Measurements from ENCODE around the gene PLXDC2. TPM values are rescaled to one million over a fixed set of nuclear protein-coding genes. Genes with fewer than 3 reads are reported as not detected.

PLXDC2 gene
- total RNA-seq, 1 donor from 2014 or later = 73.1 TPM

DNA sequence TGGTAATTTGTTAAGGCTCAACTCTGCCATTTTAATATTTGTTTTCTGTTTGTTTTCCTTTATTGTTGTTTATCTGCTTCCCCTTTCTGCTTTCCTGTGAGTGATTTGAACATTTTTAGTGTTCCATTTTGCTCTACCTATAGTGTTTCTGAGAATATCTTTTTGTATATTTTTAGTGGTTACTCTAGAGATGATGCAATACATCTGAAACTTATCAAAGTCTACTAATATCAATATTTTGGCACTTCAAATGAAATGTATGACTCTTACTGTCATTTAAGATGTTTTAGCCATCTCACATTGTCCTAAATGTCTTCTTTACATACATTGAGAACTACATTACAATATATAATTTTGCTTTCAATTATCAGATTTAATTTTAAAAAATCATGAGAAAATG, 98.9 kb downstream of the PLXDC2 start:
- Mint-ChIP-seq H3K36me3 (ENCODE audit: low read depth, unreplicated experiment) (peaks cover 7% of the 10 kb centered on the region), H3K4me3 (ENCODE audit: unreplicated experiment) (no peak overlapping the region), H3K27me3 (ENCODE audit: unreplicated experiment) (no peaks in the 10 kb centered on the region), H3K27ac (ENCODE audit: unreplicated experiment) (no peak overlapping the region), H3K4me1 (ENCODE audit: unreplicated experiment) (peaks cover 10% of the 10 kb centered on the region), H3K9me3 (ENCODE audit: unreplicated experiment) (no peaks in the 10 kb centered on the region)
- no peak for TF ChIP-seq CTCF (IDR thresholded peaks at IDR 0.05; ENCODE audit: unreplicated experiment)
- DNase-seq (ENCODE audit: low spot score) = no peak

- peaks cover 10% of the 10 kb centered on the region for H3K4me1 Mint-ChIP-seq (ENCODE audit: unreplicated experiment)
- H3K27ac Mint-ChIP-seq (ENCODE audit: unreplicated experiment) = no peak overlapping the region
- DNase-seq (ENCODE audit: low spot score) = no peak
- H3K36me3 Mint-ChIP-seq (ENCODE audit: low read depth, unreplicated experiment) = peaks cover 7% of the 10 kb centered on the region
- no peaks in the 10 kb centered on the region for H3K27me3 Mint-ChIP-seq (ENCODE audit: unreplicated experiment)
- no peak overlapping the region for H3K4me3 Mint-ChIP-seq (ENCODE audit: unreplicated experiment)
- no peaks in the 10 kb centered on the region for H3K9me3 Mint-ChIP-seq (ENCODE audit: unreplicated experiment)
- TF ChIP-seq CTCF (IDR thresholded peaks at IDR 0.05; ENCODE audit: unreplicated experiment) = no peak
Observed at GRCh38 chr10:19915816-19916215, 99.6 kb downstream of the PLXDC2 start.

DNA sequence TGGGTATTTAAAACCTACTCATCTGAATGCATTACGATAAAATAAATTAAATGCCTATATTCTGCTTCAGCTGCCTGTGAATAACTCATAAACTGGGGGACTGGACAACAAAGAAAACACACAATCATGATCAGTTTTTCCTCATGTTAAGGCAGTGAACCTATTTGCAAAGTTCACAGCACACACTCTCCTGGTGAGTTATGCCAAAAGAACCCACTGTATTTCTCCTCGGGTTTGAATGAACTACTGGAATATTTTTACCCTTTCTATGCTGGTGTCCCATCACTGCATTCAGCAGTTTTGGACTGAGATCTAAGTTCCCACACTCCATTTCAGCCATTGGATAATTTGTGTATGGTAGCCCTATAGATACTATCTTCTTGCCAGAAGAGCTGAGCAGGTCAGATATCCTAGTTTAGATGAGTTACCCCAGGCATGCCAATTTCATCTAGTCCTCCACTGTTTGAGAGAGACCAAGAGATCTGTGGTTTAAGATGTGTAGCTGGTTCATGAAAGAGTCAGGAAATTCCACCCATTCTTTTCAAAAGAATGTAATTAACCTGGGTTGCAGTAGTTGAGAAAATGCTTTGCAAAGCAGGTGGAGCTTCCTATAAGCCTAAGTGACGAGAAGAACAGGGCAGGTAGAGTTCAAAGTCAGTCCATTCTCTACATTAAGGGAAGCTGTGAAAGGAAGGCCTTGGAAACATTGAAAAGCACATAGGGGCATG, 101.7 kb downstream of the PLXDC2 start:
- no peaks in the 10 kb centered on the region for H3K27me3 Mint-ChIP-seq (ENCODE audit: unreplicated experiment)
- H3K36me3 Mint-ChIP-seq (ENCODE audit: low read depth, unreplicated experiment) = peaks cover 7% of the 10 kb centered on the region
- no peak overlapping the region for H3K27ac Mint-ChIP-seq (ENCODE audit: unreplicated experiment)
- H3K4me3 Mint-ChIP-seq (ENCODE audit: unreplicated experiment) = no peak overlapping the region
- no peaks in the 10 kb centered on the region for H3K9me3 Mint-ChIP-seq (ENCODE audit: unreplicated experiment)
- DNase-seq (ENCODE audit: low spot score) = no peak
- peaks cover 12% of the 10 kb centered on the region for H3K4me1 Mint-ChIP-seq (ENCODE audit: unreplicated experiment)
- TF ChIP-seq CTCF (IDR thresholded peaks at IDR 0.05; ENCODE audit: unreplicated experiment) = no peak

GRCh38 chr10:19918794-19919193, 102.6 kb downstream of the PLXDC2 start:
- peaks cover 7% of the 10 kb centered on the region for H3K36me3 Mint-ChIP-seq (ENCODE audit: low read depth, unreplicated experiment)
- H3K9me3 Mint-ChIP-seq (ENCODE audit: unreplicated experiment) = no peaks in the 10 kb centered on the region
- H3K4me1 Mint-ChIP-seq (ENCODE audit: unreplicated experiment) = peaks cover 9% of the 10 kb centered on the region
- no peak for DNase-seq (ENCODE audit: low spot score)
- no peak overlapping the region for H3K27ac Mint-ChIP-seq (ENCODE audit: unreplicated experiment)
- TF ChIP-seq CTCF (IDR thresholded peaks at IDR 0.05; ENCODE audit: unreplicated experiment) = no peak
- H3K27me3 Mint-ChIP-seq (ENCODE audit: unreplicated experiment) = no peaks in the 10 kb centered on the region
- H3K4me3 Mint-ChIP-seq (ENCODE audit: unreplicated experiment) = no peak overlapping the region

DNA sequence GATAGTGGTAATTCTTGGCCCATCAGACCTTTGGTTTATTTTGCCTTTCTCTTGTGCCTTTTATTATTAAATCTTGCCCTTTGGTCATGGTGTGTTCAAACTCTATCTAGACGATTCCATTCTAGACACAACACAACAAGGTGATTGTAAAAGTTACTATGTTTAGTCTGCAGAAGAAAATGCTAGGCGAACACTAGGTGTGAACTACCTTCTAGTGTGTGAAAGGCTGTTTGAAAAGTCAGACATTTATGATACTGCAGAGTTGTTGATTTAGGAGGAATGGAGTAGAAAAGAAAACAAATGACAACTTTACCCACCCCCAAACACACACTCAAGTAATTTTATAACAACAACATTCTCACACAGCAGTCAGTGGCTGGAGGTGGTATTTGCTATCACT, 103.4 kb downstream of the PLXDC2 start:
- no peak for TF ChIP-seq CTCF (IDR thresholded peaks at IDR 0.05; ENCODE audit: unreplicated experiment)
- no peak for DNase-seq (ENCODE audit: low spot score)
- Mint-ChIP-seq H3K9me3 (ENCODE audit: unreplicated experiment) (no peaks in the 10 kb centered on the region), H3K27me3 (ENCODE audit: unreplicated experiment) (no peaks in the 10 kb centered on the region), H3K4me3 (ENCODE audit: unreplicated experiment) (no peak overlapping the region), H3K27ac (ENCODE audit: unreplicated experiment) (no peak overlapping the region), H3K36me3 (ENCODE audit: low read depth, unreplicated experiment) (peaks cover 7% of the 10 kb centered on the region), H3K4me1 (ENCODE audit: unreplicated experiment) (peaks cover 9% of the 10 kb centered on the region)

Measured in endothelial cell (in vitro differentiated cells).